Mucosa of descending colon (tissue), 3 donors: ENCODE measurements around the gene MTCH1. TPM values are rescaled to one million over a fixed set of nuclear protein-coding genes. Genes with fewer than 3 reads are reported as not detected.

ENCODE experiments used
- ATAC-seq: fragments of 200-7000 bp; cut with Tn5 transposase; one replicate; pipeline ENCODE4 v1.9.1; 2020; ENCODE audit warnings: mild to moderate bottlenecking, moderate library complexity
- DNase-seq, 3 donors: peaks; one replicate each; pipeline ENCODE4 v3.0.0-alpha.2; 2020
- H3K36me3 ChIP-seq: fragments of 200-600 bp; one replicate; pipeline ENCODE4 v1.8.0; 2021; ENCODE audit warnings: low read depth, mild to moderate bottlenecking
- H3K4me1 ChIP-seq: fragments of 200-600 bp; one replicate; pipeline ENCODE4 v1.8.0; 2021; ENCODE audit warnings: low read depth, mild to moderate bottlenecking
- H3K4me3 ChIP-seq: fragments of 200-600 bp; one replicate; pipeline ENCODE4 v1.8.0; 2021; ENCODE audit warnings: mild to moderate bottlenecking
- H3K9me3 ChIP-seq: fragments of 200-600 bp; one replicate; pipeline ENCODE4 v1.8.0; 2021; ENCODE audit warnings: mild to moderate bottlenecking
- intact Hi-C, 2 donors: fragments of 100-400 bp; cut with DNase I in 1 of 2; cut with micrococcal nuclease in 1 of 2; formaldehyde crosslinking; loops; one replicate each; pipeline versions ENCODE4 v1.11.0 to v1.11.1; 2022; cut with DNase I, micrococcal nuclease
- total RNA-seq, 3 donors: library from RNA; stranded (reverse); fragmentation: NEBNext Ultra II Directional in 2 of 3; extraction: Animal tissue kit (Norgen Biotek cat#: 25700) in 2 of 3; gene quantifications; one replicate each; pipeline versions ENCODE4 v1.2.1 to v1.2.4, GENCODE V29; 2021 to 2023
- TF ChIP-seq, protein P1 (sequence below): fragments of 200-600 bp; IDR thresholded peaks from one replicate; pipeline ENCODE4 v1.8.0; 2022; ENCODE audit warnings: antibody characterized with exemption, mild to moderate bottlenecking
- donor health status: DM: no; HTN: no; CAD: no; lungs with moderate emphysema.
- donor health status: DM: no; HTN: no; CAD: no.
- donor health status: DM: no; HTN: yes; CAD: no.

Gene MTCH1
- total RNA-seq, 3 donors from 2014 or later, result 153 to 186 (median 157) TPM

DNA sequence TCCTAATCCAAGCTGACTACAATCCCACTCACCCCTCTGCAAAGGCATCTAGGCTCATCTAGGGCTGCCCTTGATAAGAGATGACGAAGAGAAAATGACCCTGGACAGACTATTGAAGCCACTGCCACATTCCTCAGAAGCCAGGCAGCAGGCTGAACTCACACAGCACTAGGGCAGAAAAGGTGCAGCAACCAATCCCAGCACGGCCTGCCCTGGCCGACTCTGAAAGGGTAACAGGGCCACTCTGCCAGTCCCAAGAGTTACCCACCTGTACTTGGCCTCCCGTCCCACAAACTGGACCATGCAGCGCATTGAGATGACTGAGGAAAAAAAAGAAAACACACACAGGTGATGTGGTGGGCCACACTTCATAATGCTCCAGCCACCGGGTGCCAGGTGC lies 9.1 kb downstream of the MTCH1 start:
- Histone ChIP-seq H3K4me3 (no peak overlapping the region), H3K4me1 (no peaks in the 10 kb centered on the region), H3K36me3 (peaks cover 17% of the 10 kb centered on the region), H3K9me3 (no peaks in the 10 kb centered on the region)
- intact Hi-C loops, result no loop called here
- TF ChIP-seq, protein P1, sequence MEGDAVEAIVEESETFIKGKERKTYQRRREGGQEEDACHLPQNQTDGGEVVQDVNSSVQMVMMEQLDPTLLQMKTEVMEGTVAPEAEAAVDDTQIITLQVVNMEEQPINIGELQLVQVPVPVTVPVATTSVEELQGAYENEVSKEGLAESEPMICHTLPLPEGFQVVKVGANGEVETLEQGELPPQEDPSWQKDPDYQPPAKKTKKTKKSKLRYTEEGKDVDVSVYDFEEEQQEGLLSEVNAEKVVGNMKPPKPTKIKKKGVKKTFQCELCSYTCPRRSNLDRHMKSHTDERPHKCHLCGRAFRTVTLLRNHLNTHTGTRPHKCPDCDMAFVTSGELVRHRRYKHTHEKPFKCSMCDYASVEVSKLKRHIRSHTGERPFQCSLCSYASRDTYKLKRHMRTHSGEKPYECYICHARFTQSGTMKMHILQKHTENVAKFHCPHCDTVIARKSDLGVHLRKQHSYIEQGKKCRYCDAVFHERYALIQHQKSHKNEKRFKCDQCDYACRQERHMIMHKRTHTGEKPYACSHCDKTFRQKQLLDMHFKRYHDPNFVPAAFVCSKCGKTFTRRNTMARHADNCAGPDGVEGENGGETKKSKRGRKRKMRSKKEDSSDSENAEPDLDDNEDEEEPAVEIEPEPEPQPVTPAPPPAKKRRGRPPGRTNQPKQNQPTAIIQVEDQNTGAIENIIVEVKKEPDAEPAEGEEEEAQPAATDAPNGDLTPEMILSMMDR, result no peak
- DNase-seq (no peak), ATAC-seq (no peak)

DNA sequence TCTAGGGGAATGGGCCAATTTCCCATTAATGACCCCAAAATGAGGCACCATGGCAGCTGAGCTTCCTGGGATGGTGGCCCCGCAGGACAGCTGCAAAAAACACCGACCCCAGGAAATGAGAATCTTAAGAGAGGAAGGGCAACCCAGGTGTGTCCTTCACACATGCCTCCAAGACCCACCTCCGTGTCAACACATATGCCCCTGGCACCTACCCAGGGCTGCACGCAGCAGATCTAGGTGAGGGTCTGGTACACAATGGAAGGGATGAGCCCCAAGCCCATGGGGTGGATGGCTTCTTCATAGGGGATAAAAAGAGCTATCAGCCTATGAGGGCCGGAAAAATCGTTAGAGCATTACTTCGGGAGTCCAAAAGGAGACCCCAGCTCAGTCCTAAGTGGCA lies 9.5 kb downstream of the MTCH1 start:
- Histone ChIP-seq H3K36me3 (peaks cover 17% of the 10 kb centered on the region), H3K4me1 (no peaks in the 10 kb centered on the region), H3K9me3 (no peaks in the 10 kb centered on the region), H3K4me3 (no peak overlapping the region)
- DNase-seq (no peak), ATAC-seq (no peak)
- intact Hi-C loops, result no loop called here
- TF ChIP-seq, protein P1, result no peak

DNA sequence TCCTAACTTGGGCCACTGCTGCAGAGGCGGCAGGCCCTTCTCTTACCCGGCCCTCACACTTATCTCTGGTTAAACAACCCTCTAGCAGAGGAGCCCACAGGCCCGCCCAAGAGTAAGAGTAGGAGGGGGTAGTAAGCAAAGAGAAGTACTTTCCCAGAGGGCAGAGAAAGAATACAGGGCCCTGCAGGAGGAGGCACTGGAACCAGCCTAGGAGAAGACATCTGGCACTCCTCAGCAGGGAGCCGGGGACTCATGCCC lies 10.1 kb downstream of the MTCH1 start:
- DNase-seq (no peak), ATAC-seq (no peak)
- Histone ChIP-seq H3K4me3 (no peak overlapping the region), H3K4me1 (no peaks in the 10 kb centered on the region), H3K36me3 (peaks cover 17% of the 10 kb centered on the region), H3K9me3 (no peaks in the 10 kb centered on the region)
- intact Hi-C loops, result no loop called here
- TF ChIP-seq, protein P1, result no peak

DNA sequence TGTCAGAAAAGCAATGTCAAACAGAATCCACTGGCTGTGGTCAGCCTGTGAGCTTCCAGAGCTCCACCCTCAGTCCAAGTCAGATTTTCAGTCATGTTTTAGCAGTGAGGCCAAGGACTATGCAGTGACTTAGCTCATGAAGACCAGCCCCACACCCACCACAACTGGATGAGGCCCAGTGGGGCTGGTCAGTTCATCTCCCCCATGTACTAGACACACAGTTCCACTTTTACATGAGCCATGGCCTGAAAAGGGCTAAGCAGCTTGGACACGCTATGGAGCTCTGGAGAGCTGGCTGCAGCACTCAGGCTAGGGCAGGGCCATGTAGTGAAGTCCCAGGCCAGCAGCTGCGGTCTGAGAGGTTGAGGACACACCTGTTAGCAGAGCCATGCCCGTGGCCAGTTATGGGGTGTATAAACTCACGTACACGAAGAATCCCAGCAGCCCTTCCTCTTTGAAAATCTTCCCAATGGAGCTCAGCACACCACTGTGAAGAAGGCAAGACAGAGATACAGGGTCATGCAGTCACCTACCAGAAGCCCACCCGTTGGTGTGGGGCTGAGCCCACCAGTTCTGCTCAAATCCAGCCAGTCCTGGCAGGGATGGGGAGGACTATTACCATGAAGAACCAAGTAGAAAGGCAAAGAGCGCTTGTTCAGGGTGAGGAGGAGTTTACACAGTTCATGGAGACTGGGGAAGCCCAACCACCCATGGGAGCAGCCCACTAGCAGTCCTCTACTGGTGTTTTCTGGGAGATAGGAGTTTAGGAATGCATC lies 10.6 kb downstream of the MTCH1 start:
- ATAC-seq (no peak), DNase-seq (no peak)
- Histone ChIP-seq H3K4me1 (no peaks in the 10 kb centered on the region), H3K36me3 (peaks cover 17% of the 10 kb centered on the region), H3K9me3 (no peaks in the 10 kb centered on the region), H3K4me3 (no peak overlapping the region)
- TF ChIP-seq, protein P1, result no peak
- intact Hi-C loops, result no loop called here

DNA sequence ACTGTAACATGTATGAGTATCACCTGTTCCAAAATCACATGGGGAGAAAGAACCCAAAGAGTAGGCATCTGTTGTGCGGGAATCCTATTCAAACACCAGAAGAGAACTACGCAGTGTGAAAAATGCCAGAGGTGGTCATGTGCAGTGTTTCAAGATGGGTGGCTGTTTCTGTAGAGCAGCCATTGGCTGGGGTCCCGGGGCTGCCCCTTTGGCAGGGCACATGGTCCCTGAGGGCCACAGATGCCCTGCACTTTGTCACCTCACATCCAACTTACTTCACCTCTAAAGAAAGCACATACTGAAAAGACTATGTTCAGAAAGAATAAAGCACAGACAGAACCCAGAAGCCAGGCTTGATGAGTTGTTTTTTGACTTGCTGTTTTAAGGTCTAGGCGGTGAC lies 12.3 kb downstream of the MTCH1 start:
- Histone ChIP-seq H3K4me3 (no peak overlapping the region), H3K36me3 (peaks cover 21% of the 10 kb centered on the region), H3K4me1 (no peaks in the 10 kb centered on the region), H3K9me3 (no peaks in the 10 kb centered on the region)
- no peak for ATAC-seq
- no peak for DNase-seq
- TF ChIP-seq, protein P1, result no peak
- intact Hi-C loops, result no loop called here

DNA sequence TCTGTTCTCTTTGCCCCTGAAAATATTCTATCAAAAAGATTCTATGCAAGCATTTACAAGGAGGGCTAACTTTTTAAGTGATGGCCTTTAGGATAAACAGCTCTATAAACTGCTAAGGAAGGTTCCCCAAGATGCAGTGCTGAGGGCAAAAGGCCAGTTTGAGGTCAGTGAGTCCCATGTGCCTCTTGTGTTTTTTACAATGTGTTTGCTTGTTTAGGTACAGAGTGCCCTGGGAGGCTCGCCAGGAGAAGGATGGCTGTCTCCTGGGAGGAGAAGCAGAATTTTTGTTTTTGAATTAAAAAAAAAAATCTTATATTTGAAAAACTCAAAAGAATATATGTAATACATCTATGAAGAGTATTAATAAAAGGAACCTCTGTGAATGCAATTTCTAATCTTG lies 12.8 kb downstream of the MTCH1 start:
- ATAC-seq, result no peak
- Histone ChIP-seq H3K4me1 (no peaks in the 10 kb centered on the region), H3K9me3 (no peaks in the 10 kb centered on the region), H3K4me3 (no peak overlapping the region), H3K36me3 (peaks cover 24% of the 10 kb centered on the region)
- no peak for DNase-seq
- TF ChIP-seq, protein P1, result no peak
- intact Hi-C loops, result no loop called here
